DMS53 treated with DMSO at 0.1 percent for 48 hours (cell line): ENCODE data around the gene TNFRSF11A.

Source experiments
- DNase-seq: peaks from one replicate; lab custom pipeline; 2025; ENCODE audit not compliant: unreplicated experiment; lab: John Stamatoyannopoulos, UW

The TNFRSF11A gene

GRCh38 chr18:62324181-62324828, 805 bp upstream of the TNFRSF11A start:
- no peak for DNase-seq

GRCh38 chr18:62325806-62326645, 916 bp downstream of the TNFRSF11A start:
- DNase-seq = peak; percentile 31

GRCh38 chr18:62326646-62327348, 1.7 kb downstream of the TNFRSF11A start:
- DNase-seq = no peak

- no peak for DNase-seq
These were observed 2.9 kb downstream of the TNFRSF11A start for GRCh38 chr18:62327977-62328376.

- DNase-seq = no peak
These were observed 3.7 kb downstream of the TNFRSF11A start for GRCh38 chr18:62328586-62329525.

- DNase-seq = peak; percentile 66
These were observed 4.8 kb downstream of the TNFRSF11A start for GRCh38 chr18:62329691-62330454.

GRCh38 chr18:62330650-62331049, 5.5 kb downstream of the TNFRSF11A start:
- DNase-seq = no peak

- no peak for DNase-seq
These were observed 6.7 kb downstream of the TNFRSF11A start for GRCh38 chr18:62331581-62332356.

GRCh38 chr18:62332431-62332830, 7.3 kb downstream of the TNFRSF11A start:
- no peak for DNase-seq

GRCh38 chr18:62332964-62333695, 8.0 kb downstream of the TNFRSF11A start:
- DNase-seq = no peak

- no peak for DNase-seq
These were observed 9.0 kb downstream of the TNFRSF11A start for GRCh38 chr18:62334120-62334519.

GRCh38 chr18:62335494-62335893, 10.4 kb downstream of the TNFRSF11A start:
- DNase-seq = no peak

- DNase-seq = no peak
These were observed 11.5 kb downstream of the TNFRSF11A start for GRCh38 chr18:62336618-62337017.

GRCh38 chr18:62337336-62337735, 12.2 kb downstream of the TNFRSF11A start:
- no peak for DNase-seq

GRCh38 chr18:62338446-62339105, 13.5 kb downstream of the TNFRSF11A start:
- DNase-seq = no peak

- no peak for DNase-seq
These were observed 14.2 kb downstream of the TNFRSF11A start for GRCh38 chr18:62339106-62339988.

- no peak for DNase-seq
These were observed 15.9 kb downstream of the TNFRSF11A start for GRCh38 chr18:62340996-62341395.
